CD14-positive monocyte (primary cell): ENCODE results near the gene MIA2. TPM values are rescaled to one million over a fixed set of nuclear protein-coding genes. Genes with fewer than 3 reads are reported as not detected.
"Not testable (repeated sequence)": the region's sequence is repeated elsewhere in the genome, so short reads cannot be mapped to it uniquely, and the experiment has no call there.

Experiments used
- DNase-seq, 3 donors: peaks; one replicate each; pipeline ENCODE4 v3.0.0-alpha.2; 2011 to 2022
- H2AFZ ChIP-seq: 2 replicates; pipeline ENCODE4 v1.6.0; 2012; ENCODE audit warnings: mild to moderate bottlenecking, low read depth, low read length, inconsistent platforms; ENCODE audit not compliant: insufficient read depth, poor library complexity, severe bottlenecking
- H3K27ac ChIP-seq, 2 donors: 1 replicate in 1 of 2; 2 replicates in 1 of 2; pipeline ENCODE4 v1.5.1; 2012 to 2013; ENCODE audit warnings: low read length in 2 of 2, control low read depth in 1 of 2, inconsistent platforms in 1 of 2, low read depth in 1 of 2, mild to moderate bottlenecking in 1 of 2
- H3K27me3 ChIP-seq, 2 donors: one replicate each; pipeline versions ENCODE4 v1.6.0 to v1.6.1; 2011 to 2013; ENCODE audit warnings: low read length in 2 of 2; ENCODE audit not compliant: control insufficient read depth in 2 of 2, insufficient read depth in 2 of 2
- H3K36me3 ChIP-seq, 2 donors: replicated peaks in 1 of 2; 1 replicate in 1 of 2; 2 replicates in 1 of 2; pipeline versions ENCODE4 v1.5.1 to v1.6.1; 2012 to 2013; ENCODE audit warnings: low read length in 2 of 2, control low read depth in 1 of 2, inconsistent platforms in 1 of 2, mild to moderate bottlenecking in 1 of 2; ENCODE audit not compliant: insufficient read depth in 2 of 2, control insufficient read depth in 1 of 2
- H3K4me1 ChIP-seq, 2 donors: 1 replicate in 1 of 2; 2 replicates in 1 of 2; pipeline versions ENCODE4 v1.5.1 to v1.6.1; 2012 to 2013; ENCODE audit warnings: low read length in 2 of 2, control low read depth in 1 of 2, inconsistent platforms in 1 of 2, mild to moderate bottlenecking in 1 of 2, moderate library complexity in 1 of 2; ENCODE audit not compliant: insufficient read depth in 2 of 2, control insufficient read depth in 1 of 2
- H3K4me2 ChIP-seq: replicated peaks from 2 replicates; pipeline ENCODE3; 2012; ENCODE audit warnings: low read length, moderate library complexity, mild to moderate bottlenecking; ENCODE audit not compliant: poor library complexity, severe bottlenecking; ENCODE audit errors: extremely low read depth
- H3K4me3 ChIP-seq, 3 experiments: fragments of 200-600 bp in 1 of 3; sonication (generic) in 1 of 3; replicated peaks in 1 of 3; 1 replicate in 2 of 3; 2 replicates in 1 of 3; pipeline ENCODE4 v1.5.1; 2011 to 2013; ENCODE audit warnings: low read length in 3 of 3, mild to moderate bottlenecking in 3 of 3, control low read depth in 2 of 3, low read depth in 2 of 3, inconsistent platforms in 1 of 3, moderate library complexity in 1 of 3
- H3K79me2 ChIP-seq: 2 replicates; pipeline ENCODE4 v1.6.0; 2012; ENCODE audit warnings: mild to moderate bottlenecking, control low read depth, inconsistent platforms, low read length, moderate library complexity; ENCODE audit not compliant: insufficient read depth
- H3K9ac ChIP-seq: 2 replicates; pipeline ENCODE4 v1.6.0; 2017; ENCODE audit warnings: low read length, mild to moderate bottlenecking; ENCODE audit not compliant: insufficient read depth, poor library complexity, severe bottlenecking
- H3K9me3 ChIP-seq, 2 donors: replicated peaks in 1 of 2; 1 replicate in 1 of 2; 2 replicates in 1 of 2; pipeline versions ENCODE4 v1.5.1 to v1.6.1; 2012 to 2013; ENCODE audit warnings: low read length in 2 of 2, control low read depth in 1 of 2; ENCODE audit not compliant: control insufficient read depth in 1 of 2, insufficient read depth in 1 of 2
- H4K20me1 ChIP-seq: 2 replicates; pipeline ENCODE4 v1.6.0; 2012; ENCODE audit warnings: mild to moderate bottlenecking, low read length, control low read depth, moderate library complexity; ENCODE audit not compliant: insufficient read depth
- H3K27ac Mint-ChIP-seq, 7 donors: one replicate each; pipeline ENCODE4 v1.8.0; 2020; ENCODE audit warnings: mild to moderate bottlenecking in 7 of 7, mixed read lengths in 7 of 7, moderate library complexity in 6 of 7, inconsistent platforms in 2 of 7
- H3K27me3 Mint-ChIP-seq, 3 donors: one replicate each; pipeline ENCODE4 v1.8.0; 2021 to 2022; ENCODE audit warnings: low read depth in 3 of 3, mild to moderate bottlenecking in 3 of 3, mixed read lengths in 3 of 3, moderate library complexity in 3 of 3, inconsistent platforms in 1 of 3
- H3K36me3 Mint-ChIP-seq, 2 donors: one replicate each; pipeline ENCODE4 v1.8.0; 2020; ENCODE audit warnings: mixed read lengths in 2 of 2, inconsistent platforms in 1 of 2, mild to moderate bottlenecking in 1 of 2
- H3K4me1 Mint-ChIP-seq: one replicate; pipeline ENCODE4 v1.8.0; 2020; ENCODE audit warnings: mild to moderate bottlenecking, mixed read lengths
- H3K4me3 Mint-ChIP-seq, 2 donors: one replicate each; pipeline ENCODE4 v1.8.0; 2020; ENCODE audit warnings: mild to moderate bottlenecking in 2 of 2, mixed read lengths in 2 of 2, moderate library complexity in 1 of 2
- H3K9me3 Mint-ChIP-seq, 7 donors: one replicate each; pipeline ENCODE4 v1.8.0; 2020 to 2022; ENCODE audit warnings: mixed read lengths in 7 of 7, mild to moderate bottlenecking in 6 of 7, moderate library complexity in 6 of 7, inconsistent platforms in 2 of 7
- CTCF ChIP-seq: fragments of 200-600 bp; IDR thresholded peaks from one replicate; pipeline ENCODE4 v1.8.0; 2022; ENCODE audit warnings: antibody characterized with exemption, mild to moderate bottlenecking
- WGBS: methylation state at CpG from one replicate; pipeline ENCODE4 v1.1.5; 2013; ENCODE audit warnings: missing lambda C conversion rate; ENCODE audit not compliant: insufficient coverage; 5-methylcytosine and 5-hydroxymethylcytosine counted together
- intact Hi-C, 2 donors: fragments of 100-400 bp; cut with micrococcal nuclease; formaldehyde crosslinking; loops; one replicate each; pipeline versions ENCODE4 v1.15.0 to v1.15.1; 2023
- polyA plus RNA-seq, 3 donors: library from polyadenylated mRNA; depleted of rRNA in 1 of 3; unstranded in 2 of 3; stranded (reverse) in 1 of 3; fragments of 300-500 nt in 2 of 3; fragments of >200 nt in 1 of 3; fragmentation: Illumina TruSeq in 2 of 3; gene quantifications; 1 replicate in 2 of 3; 2 replicates in 1 of 3; pipeline ENCODE4 v1.2.3, GENCODE V29; 2012 to 2021

The MIA2 gene
- polyA plus RNA-seq, 3 donors = 19.1 to 24.6 (median 20.0) TPM

DNA sequence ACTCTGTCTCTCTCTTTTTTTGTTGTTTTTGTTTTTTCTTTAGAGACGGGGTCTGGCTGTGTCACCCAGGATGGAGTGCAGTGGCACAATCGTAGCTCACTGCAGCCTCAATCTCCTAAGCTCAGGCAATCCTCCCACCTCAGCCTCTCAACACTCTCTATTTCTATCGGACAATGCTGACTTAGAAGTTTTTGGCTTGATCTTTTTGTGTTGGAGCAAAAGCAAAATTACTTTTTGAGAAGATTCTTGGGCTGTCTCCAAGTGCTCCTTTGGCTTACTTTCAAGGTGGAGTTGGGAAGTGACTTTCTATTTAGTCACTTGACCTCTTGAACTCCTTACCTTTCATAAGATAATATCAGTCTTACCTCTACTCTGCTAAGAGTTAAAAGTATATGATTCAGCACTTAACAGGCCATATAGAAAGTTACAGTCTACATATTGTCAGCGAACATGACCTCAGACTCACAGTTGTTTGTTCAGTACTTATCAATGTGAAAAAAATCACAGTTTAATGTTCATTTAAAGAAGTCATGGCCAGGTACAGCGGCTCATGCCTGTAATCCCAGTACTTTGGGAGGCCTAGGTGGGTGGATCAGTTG lies 15.4 kb upstream of the MIA2 start:
- no peak overlapping the region for H3K27ac ChIP-seq
- no peak for DNase-seq
- no peaks in the 10 kb centered on the region for H3K9me3 ChIP-seq
- peaks cover 5% of the 10 kb centered on the region for H3K4me1 Mint-ChIP-seq
- no peak overlapping the region for H3K4me3 ChIP-seq
- intact Hi-C loops = no loop called here
- H3K36me3 Mint-ChIP-seq = no peaks in the 10 kb centered on the region
- H3K27ac Mint-ChIP-seq = no peak overlapping the region
- H3K27me3 ChIP-seq = no peaks in the 10 kb centered on the region
- no CpG with 5 or more reads among the region's 5 CpGs for WGBS
- H3K27me3 Mint-ChIP-seq = peaks cover 0 to 3% (median 0%) of the 10 kb centered on the region in 3 donors
- peaks cover 0 to 8% (median 2%) of the 10 kb centered on the region in 7 donors for H3K9me3 Mint-ChIP-seq
- H3K4me2 ChIP-seq = no peak overlapping the region
- no peak for TF ChIP-seq CTCF
- H3K9ac ChIP-seq = no peak overlapping the region
- H4K20me1 ChIP-seq = no peaks in the 10 kb centered on the region
- H3K4me3 Mint-ChIP-seq = no peak overlapping the region
- no peaks in the 10 kb centered on the region for H3K4me1 ChIP-seq
- H3K36me3 ChIP-seq = no peaks in the 10 kb centered on the region
- H3K79me2 ChIP-seq = no peaks in the 10 kb centered on the region
- H2AFZ ChIP-seq = no peak overlapping the region

- H2AFZ ChIP-seq = no peak overlapping the region
- DNase-seq = no peak
- no peaks in the 10 kb centered on the region for H3K4me1 ChIP-seq
- H3K9ac ChIP-seq = no peak overlapping the region
- Mint-ChIP-seq H3K27me3 (peaks cover 0 to 3% (median 3%) of the 10 kb centered on the region in 3 donors), H3K36me3 (no peaks in the 10 kb centered on the region), H3K4me1 (peaks cover 5% of the 10 kb centered on the region), H3K4me3 (no peak overlapping the region), H3K9me3 (peaks cover 0 to 8% (median 2%) of the 10 kb centered on the region in 7 donors), H3K27ac (no peak overlapping the region)
- intact Hi-C loops = no loop called here
- no peaks in the 10 kb centered on the region for H3K27me3 ChIP-seq
- no peaks in the 10 kb centered on the region for H3K79me2 ChIP-seq
- WGBS = 90% methylated on average over 2 of the region's 3 CpGs
- no peaks in the 10 kb centered on the region for H4K20me1 ChIP-seq
- no peak overlapping the region for H3K4me2 ChIP-seq
- H3K27ac ChIP-seq = no peak overlapping the region
- no peaks in the 10 kb centered on the region for H3K9me3 ChIP-seq
- no peaks in the 10 kb centered on the region for H3K36me3 ChIP-seq
- TF ChIP-seq CTCF = no peak
- H3K4me3 ChIP-seq = no peak overlapping the region
These were observed 14.6 kb upstream of the MIA2 start for GRCh38 chr14:39219075-39219499.

DNA sequence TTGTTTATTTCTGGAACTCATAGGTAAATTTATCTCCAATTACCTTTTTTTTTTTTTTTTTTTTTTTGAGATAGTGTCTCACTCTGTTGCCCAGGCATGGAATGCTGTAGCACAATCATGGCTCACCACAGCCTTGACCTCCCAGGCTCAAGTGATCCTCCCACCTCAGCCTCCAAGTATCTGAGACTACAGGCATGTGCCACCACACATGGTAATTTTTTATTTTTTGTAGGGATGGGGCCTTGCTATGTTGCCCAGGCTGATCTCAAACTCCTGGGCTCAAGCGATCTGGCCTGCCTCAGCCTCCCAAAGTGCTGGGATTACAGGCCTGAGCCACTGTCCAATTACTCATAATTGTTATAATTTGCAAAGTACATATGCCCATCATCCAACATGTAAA lies 13.2 kb upstream of the MIA2 start:
- H3K36me3 ChIP-seq, DNase-seq, intact Hi-C loops, H3K27ac Mint-ChIP-seq, H3K9me3 ChIP-seq, H3K36me3 Mint-ChIP-seq, H3K9ac ChIP-seq, H2AFZ ChIP-seq, H4K20me1 ChIP-seq, H3K27me3 Mint-ChIP-seq, H3K4me3 ChIP-seq, H3K27me3 ChIP-seq, H3K27ac ChIP-seq, H3K79me2 ChIP-seq, H3K4me1 ChIP-seq, H3K4me3 Mint-ChIP-seq, H3K4me2 ChIP-seq, H3K9me3 Mint-ChIP-seq, H3K4me1 Mint-ChIP-seq: not testable (repeated sequence)
- WGBS = no CpG with 5 or more reads among the region's 1 CpG
